A549 treated with DMSO at 1 μM for 4 hours (cell line): Measurements from ENCODE around the gene PPP2R5B. TPM values are rescaled to one million over a fixed set of nuclear protein-coding genes. Genes with fewer than 3 reads are reported as not detected.

Experiments used
- total RNA-seq: library from RNA; stranded (reverse); fragments of 200-300 nt; extraction: Qiagen RNA extraction; gene quantifications from 5 replicates; pipeline ENCODE4 v1.2.3, GENCODE V29; 2022; ENCODE audit warnings: low read depth

PPP2R5B gene
- total RNA-seq = 3.7 to 7.1 TPM (median 5.4 TPM) in 5 replicates

GRCh38 chr11:64923944-64924909 lies at the start of gene PPP2R5B:
PPP2R5B (plus strand) TSS chr11:64924689; CDS start chr11:64925735, 1,046 bp downstream.

GRCh38 chr11:64878494-64879243 lies 45.8 kb upstream of the PPP2R5B start, which contains the start of gene EHD1:
EHD1 (minus strand) TSS chr11:64878621; CDS start chr11:64878464, 157 bp downstream.

GRCh38 chr11:64916775-64917662 lies 7.5 kb upstream of the PPP2R5B start, which contains the start of gene ATG2A:
ATG2A (minus strand) TSS chr11:64917209; CDS start chr11:64917135, 74 bp downstream.

GRCh38 chr11:64935359-64936081 lies 11.0 kb downstream of the PPP2R5B start, which contains the start of gene GPHA2:
GPHA2 (minus strand) TSS chr11:64935893; CDS start chr11:64935460, 433 bp downstream.

GRCh38 chr11:64971421-64972233 lies 47.1 kb downstream of the PPP2R5B start, which contains the start of gene MAJIN:
MAJIN (minus strand) TSS chr11:64972108; CDS start chr11:64959405, 12,703 bp downstream.

Other genes starting within 250 kb of the PPP2R5B start
- 0.13 to 1.1 TPM (median 0.34 TPM) in 5 replicates for gene NRXN2, start 201.5 kb upstream of the PPP2R5B start, total RNA-seq
- 0.70 to 1.5 TPM (median 1.1 TPM) in 5 replicates for gene RASGRP2, start 180.5 kb upstream of the PPP2R5B start, total RNA-seq
- gene PYGM, start 164.7 kb upstream of the PPP2R5B start, total RNA-seq = 0.12 to 0.40 TPM (median 0.30 TPM) in 5 replicates
- gene SF1, start 146.1 kb upstream of the PPP2R5B start, total RNA-seq = 172 to 224 TPM (median 188 TPM) in 5 replicates
- gene MAP4K2, start 121.5 kb upstream of the PPP2R5B start, total RNA-seq = 6.4 to 10.8 TPM (median 10.2 TPM) in 5 replicates
- gene MEN1, start 114.1 kb upstream of the PPP2R5B start, total RNA-seq = 25.9 to 45.2 TPM (median 41.1 TPM) in 5 replicates
- gene CDC42BPG, start 80.0 kb upstream of the PPP2R5B start, total RNA-seq = 1.2 to 1.5 TPM (median 1.5 TPM) in 5 replicates
- 129 to 169 TPM (median 139 TPM) in 5 replicates for gene EHD1, start 46.1 kb upstream of the PPP2R5B start, total RNA-seq
- gene ATG2A, start 7.5 kb upstream of the PPP2R5B start, total RNA-seq = 16.9 to 25.7 TPM (median 23.3 TPM) in 5 replicates
- not detected in 5 replicates for gene GPHA2, start 11.2 kb downstream of the PPP2R5B start, total RNA-seq
- not detected in 5 replicates for gene MAJIN, start 47.4 kb downstream of the PPP2R5B start, total RNA-seq
- gene BATF2, start 72.3 kb downstream of the PPP2R5B start, total RNA-seq = 0.87 to 1.4 TPM (median 1.1 TPM) in 5 replicates
- gene ARL2, start 89.5 kb downstream of the PPP2R5B start, total RNA-seq = 165 to 187 TPM (median 173 TPM) in 5 replicates
- 22.2 to 25.0 TPM (median 23.3 TPM) in 5 replicates for gene SNX15, start 102.8 kb downstream of the PPP2R5B start, total RNA-seq
- 41.8 to 56.5 TPM (median 48.8 TPM) in 5 replicates for gene SAC3D1, start 116.5 kb downstream of the PPP2R5B start, total RNA-seq
- not detected in 5 replicates for gene NAALADL1, start 133.9 kb downstream of the PPP2R5B start, total RNA-seq
- gene CDCA5, start 159.4 kb downstream of the PPP2R5B start, total RNA-seq = 60.5 to 75.2 TPM (median 71.6 TPM) in 5 replicates
- 28.5 to 35.4 TPM (median 33.5 TPM) in 5 replicates for gene ZFPL1, start 159.5 kb downstream of the PPP2R5B start, total RNA-seq
- 51.6 to 68.1 TPM (median 56.0 TPM) in 5 replicates for gene VPS51, start 171.5 kb downstream of the PPP2R5B start, total RNA-seq
- gene TM7SF2, start 187.2 kb downstream of the PPP2R5B start, total RNA-seq = 4.6 to 9.0 TPM (median 6.1 TPM) in 5 replicates
- gene ZNHIT2, start 193.0 kb downstream of the PPP2R5B start, total RNA-seq = 13.2 to 23.0 TPM (median 20.9 TPM) in 5 replicates
- gene FAU, start 197.4 kb downstream of the PPP2R5B start, total RNA-seq = 836 to 988 TPM (median 969 TPM) in 5 replicates
- 76.2 to 80.9 TPM (median 77.4 TPM) in 5 replicates for gene MRPL49, start 197.6 kb downstream of the PPP2R5B start, total RNA-seq
- gene SYVN1, start 209.8 kb downstream of the PPP2R5B start, total RNA-seq = 31.0 to 44.6 TPM (median 42.1 TPM) in 5 replicates
- not detected in 5 replicates for gene SPDYC, start 245.5 kb downstream of the PPP2R5B start, total RNA-seq